Vagina (tissue), 2 donors: Measurements from ENCODE around the gene PEX11A.

Source experiments
- CTCF ChIP-seq, 3 experiments: fragments of 450-650 bp in 2 of 3; fragments of 200-600 bp in 1 of 3; sonication (generic) in 1 of 3; IDR thresholded peaks; one replicate each; pipeline ENCODE4 v1.5.1; 2017 to 2019; ENCODE audit warnings: antibody characterized with exemption in 3 of 3, mild to moderate bottlenecking in 2 of 3, moderate library complexity in 2 of 3
- POLR2A ChIP-seq, 2 donors: fragments of 450-650 bp; IDR thresholded peaks; one replicate each; pipeline ENCODE4 v1.6.1; 2017; ENCODE audit warnings: antibody characterized with exemption in 2 of 2, mild to moderate bottlenecking in 2 of 2, moderate library complexity in 2 of 2

DNA sequence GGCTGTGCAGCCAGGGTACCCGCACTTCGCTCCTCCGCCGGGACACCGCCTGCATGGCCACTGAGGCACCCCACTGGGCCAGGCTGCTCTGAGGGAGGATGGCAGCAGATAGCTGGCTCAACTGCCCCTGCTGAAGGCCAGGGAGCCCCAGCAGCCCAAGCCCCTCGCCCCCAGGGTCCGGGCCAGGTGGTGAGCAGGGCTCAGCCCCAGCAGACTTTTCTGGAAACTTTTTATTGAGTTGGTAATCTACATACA is 22.9 kb downstream of the PEX11A start:
- TF ChIP-seq POLR2A (IDR thresholded peaks at IDR 0.05): no peak
- TF ChIP-seq CTCF (IDR thresholded peaks at IDR 0.05): no peak
